Cardiac muscle cell (in vitro differentiated cells and primary cell): ENCODE results near the gene CACNA2D2. TPM values are rescaled to one million over a fixed set of nuclear protein-coding genes. Genes with fewer than 3 reads are reported as not detected.

Experiments
- DNase-seq, 2 donors: peaks; one replicate each; pipeline versions ENCODE4 v3.0.0 to v3.0.0-alpha.2; 2010 to 2017; ENCODE audit warnings: low read depth in 1 of 2, low spot score in 1 of 2
- H3K27ac ChIP-seq: fragments of 200-600 bp; sonication (generic); 2 replicates; pipeline ENCODE4 v1.5.1; 2016
- H3K27me3 ChIP-seq: fragments of 200-600 bp; sonication (generic); 2 replicates; pipeline ENCODE4 v1.6.0; 2016; ENCODE audit warnings: control low read depth
- H3K36me3 ChIP-seq: fragments of 200-600 bp; sonication (generic); 2 replicates; pipeline ENCODE4 v1.5.1; 2016; ENCODE audit warnings: control low read depth
- H3K4me1 ChIP-seq: fragments of 200-600 bp; sonication (generic); 2 replicates; pipeline ENCODE4 v1.8.1; 2017; ENCODE audit warnings: low read depth, mild to moderate bottlenecking, mixed run types
- H3K4me3 ChIP-seq: fragments of 200-600 bp; sonication (generic); 2 replicates; pipeline ENCODE4 v1.5.1; 2016; ENCODE audit warnings: mild to moderate bottlenecking
- H3K9me3 ChIP-seq: fragments of 200-600 bp; sonication (generic); 2 replicates; pipeline ENCODE4 v1.5.1; 2017; ENCODE audit warnings: low read depth, mild to moderate bottlenecking, control low read depth
- CTCF ChIP-seq: IDR thresholded peaks from 2 replicates; pipeline ENCODE4 v1.5.1; 2012; ENCODE audit warnings: low read depth, mild to moderate bottlenecking, low read length
- polyA plus RNA-seq: library from polyadenylated mRNA; unstranded; fragments of >200 nt; fragmentation: Nextera tagmentation; extraction: Ambion mirVana; gene quantifications from 2 replicates; pipeline ENCODE4 v1.2.1, GENCODE V29; 2016
- total RNA-seq: library from RNA; depleted of rRNA; stranded (reverse); fragments of >200 nt; gene quantifications from 2 replicates; pipeline ENCODE4 v1.2.3, GENCODE V29; 2016

CACNA2D2 gene
- total and polyA plus RNA-seq, 2 experiments from 2014 or later, result 5.4 to 8.7 TPM

GRCh38 chr3:50356553-50356952, 146.9 kb downstream of the CACNA2D2 start:
- H3K36me3 ChIP-seq, result peaks cover 10% of the 10 kb centered on the region
- H3K4me1 ChIP-seq, result peaks cover 21% of the 10 kb centered on the region
- H3K9me3 ChIP-seq, result no peaks in the 10 kb centered on the region
- TF ChIP-seq CTCF, result no peak
- H3K4me3 ChIP-seq, result no peak overlapping the region
- peak in 1 of 2 donors; percentile 25 for DNase-seq
- no peaks in the 10 kb centered on the region for H3K27me3 ChIP-seq
- no peak overlapping the region for H3K27ac ChIP-seq

GRCh38 chr3:50355829-50356552, 147.4 kb downstream of the CACNA2D2 start:
- peaks cover 10% of the 10 kb centered on the region for H3K36me3 ChIP-seq
- no peaks in the 10 kb centered on the region for H3K27me3 ChIP-seq
- no peak for DNase-seq
- H3K4me1 ChIP-seq, result peaks cover 24% of the 10 kb centered on the region
- TF ChIP-seq CTCF, result no peak
- H3K9me3 ChIP-seq, result no peaks in the 10 kb centered on the region
- H3K4me3 ChIP-seq, result no peak overlapping the region
- H3K27ac ChIP-seq, result no peak overlapping the region

GRCh38 chr3:50354850-50355249, 148.6 kb downstream of the CACNA2D2 start:
- peaks cover 28% of the 10 kb centered on the region for H3K4me1 ChIP-seq
- DNase-seq, result no peak
- TF ChIP-seq CTCF, result no peak
- H3K9me3 ChIP-seq, result no peaks in the 10 kb centered on the region
- H3K27me3 ChIP-seq, result no peaks in the 10 kb centered on the region
- H3K4me3 ChIP-seq, result no peak overlapping the region
- H3K27ac ChIP-seq, result no peak overlapping the region
- peaks cover 10% of the 10 kb centered on the region for H3K36me3 ChIP-seq

GRCh38 chr3:50354186-50354764, 149.2 kb downstream of the CACNA2D2 start:
- no peaks in the 10 kb centered on the region for H3K9me3 ChIP-seq
- H3K27ac ChIP-seq, result no peak overlapping the region
- no peak for DNase-seq
- H3K4me1 ChIP-seq, result peaks cover 28% of the 10 kb centered on the region
- no peak overlapping the region for H3K4me3 ChIP-seq
- H3K36me3 ChIP-seq, result peaks cover 10% of the 10 kb centered on the region
- TF ChIP-seq CTCF, result no peak
- H3K27me3 ChIP-seq, result no peaks in the 10 kb centered on the region

- no peak for DNase-seq
- Histone ChIP-seq H3K36me3 (peaks cover 10% of the 10 kb centered on the region), H3K27me3 (no peaks in the 10 kb centered on the region), H3K27ac (no peak overlapping the region), H3K4me1 (peaks cover 26% of the 10 kb centered on the region), H3K9me3 (no peaks in the 10 kb centered on the region), H3K4me3 (no peak overlapping the region)
- no peak for TF ChIP-seq CTCF
Observed at GRCh38 chr3:50353245-50354004, 150.0 kb downstream of the CACNA2D2 start.
